Activated naive CD4-positive, alpha-beta T cell treated with anti-CD3 and anti-CD28 coated beads for 36 hours (primary cell): Measurements from ENCODE around the gene XYLT1. TPM values are rescaled to one million over a fixed set of nuclear protein-coding genes. Genes with fewer than 3 reads are reported as not detected.
A peak's percentile ranks its signal among the peaks of the same experiment; 100 is the strongest.

ENCODE experiments used
- CTCF ChIA-PET: fragments of 350-600 bp; sonication (Branson Sonifier 250); formaldehyde crosslinking; loops from one replicate; lab custom pipeline; 2021; ENCODE audit warnings: antibody characterized with exemption; lab: Charles Lee
- DNase-seq: peaks from one replicate; pipeline ENCODE4 v3.0.0-alpha.2; 2020
- H3K27ac Mint-ChIP-seq: one replicate; pipeline ENCODE4 v1.8.0; 2021; ENCODE audit warnings: mild to moderate bottlenecking, mixed read lengths
- H3K27me3 Mint-ChIP-seq: one replicate; pipeline ENCODE4 v1.8.0; 2021; ENCODE audit warnings: low read depth, mixed read lengths
- H3K36me3 Mint-ChIP-seq: one replicate; pipeline ENCODE4 v1.8.0; 2021; ENCODE audit warnings: low read depth, mixed read lengths
- H3K4me1 Mint-ChIP-seq: one replicate; pipeline ENCODE4 v1.8.0; 2021; ENCODE audit warnings: low read depth, mixed read lengths
- H3K4me3 Mint-ChIP-seq: one replicate; pipeline ENCODE4 v1.8.0; 2021; ENCODE audit warnings: mild to moderate bottlenecking, moderate library complexity, mixed read lengths
- H3K9me3 Mint-ChIP-seq: one replicate; pipeline ENCODE4 v1.8.0; 2021; ENCODE audit warnings: mixed read lengths
- intact Hi-C: fragments of 100-400 bp; cut with micrococcal nuclease; formaldehyde crosslinking; loops from one replicate; pipeline ENCODE4 v1.15.1; 2023
- total RNA-seq, 2 experiments: library from RNA; stranded (reverse); gene quantifications; one replicate each; pipeline ENCODE4 v1.2.3, GENCODE V29; 2021

The XYLT1 gene
- total RNA-seq, 2 experiments from 2014 or later: 3.3 to 4.5 TPM

DNA sequence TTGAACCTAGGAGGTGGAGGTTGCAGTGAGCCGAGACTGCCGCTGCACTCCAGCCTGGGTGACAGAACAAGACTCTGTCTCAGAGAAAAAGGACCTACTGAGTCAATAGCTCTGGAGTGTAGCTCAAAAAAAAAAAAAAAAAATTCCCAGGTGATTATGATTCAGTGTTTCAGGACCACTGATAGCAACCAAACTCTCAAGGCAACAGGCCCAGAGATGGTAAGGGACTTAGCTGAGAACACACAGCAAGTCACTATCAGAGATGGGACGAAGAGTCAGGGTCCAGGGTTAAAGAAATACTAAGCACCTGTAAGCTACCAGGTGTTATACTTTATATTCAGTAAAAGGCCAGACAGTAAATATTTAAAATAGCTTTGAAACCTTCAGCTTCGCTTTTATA, 335.3 kb downstream of the XYLT1 start:
- no peaks in the 10 kb centered on the region for H3K27me3 Mint-ChIP-seq
- intact Hi-C loops: no loop called here
- no peak for DNase-seq
- no peaks in the 10 kb centered on the region for H3K9me3 Mint-ChIP-seq
- H3K27ac Mint-ChIP-seq: no peak overlapping the region
- CTCF ChIA-PET: interaction anchor here (0.6 to 1.5 kb wide), 3 partner anchors 341 to 578 kb away, joined by 3 to 7 read pairs (median 3); no protein-coding TSS in a partner anchor
- H3K4me3 Mint-ChIP-seq: no peak overlapping the region
- peaks cover 6% of the 10 kb centered on the region for H3K4me1 Mint-ChIP-seq
- peaks cover 31% of the 10 kb centered on the region for H3K36me3 Mint-ChIP-seq

DNA sequence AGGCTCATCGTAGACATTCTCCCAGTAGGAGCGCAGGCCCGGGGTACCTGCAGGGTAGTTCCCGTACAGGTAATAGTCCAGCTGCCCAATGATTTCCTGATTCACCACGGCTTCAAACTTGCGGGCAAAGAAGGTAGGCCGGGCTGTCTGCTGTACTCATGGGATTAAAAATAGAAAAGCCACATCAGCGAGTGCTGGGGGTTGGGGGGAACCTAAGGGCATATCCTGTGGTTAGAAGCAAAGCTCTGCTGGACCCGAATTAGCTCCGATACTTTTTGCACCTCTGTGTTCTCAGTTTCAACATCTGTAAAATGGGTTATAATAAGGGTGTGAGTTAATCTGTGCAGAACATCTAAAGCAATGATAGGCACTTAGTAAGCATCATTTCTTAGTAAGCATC, 336.2 kb downstream of the XYLT1 start:
- CTCF ChIA-PET: interaction anchor here (1.5 kb wide), 1 partner anchor 445 kb away, joined by 3 read pairs; no protein-coding TSS in a partner anchor
- no peak overlapping the region for H3K27ac Mint-ChIP-seq
- H3K4me3 Mint-ChIP-seq: no peak overlapping the region
- peaks cover 31% of the 10 kb centered on the region for H3K36me3 Mint-ChIP-seq
- peaks cover 6% of the 10 kb centered on the region for H3K4me1 Mint-ChIP-seq
- DNase-seq: no peak
- no peaks in the 10 kb centered on the region for H3K9me3 Mint-ChIP-seq
- no peaks in the 10 kb centered on the region for H3K27me3 Mint-ChIP-seq
- intact Hi-C loops: no loop called here

- intact Hi-C loops: no loop called here
- Mint-ChIP-seq H3K36me3 (peaks cover 27% of the 10 kb centered on the region), H3K9me3 (no peaks in the 10 kb centered on the region)
These were observed 336.9 kb downstream of the XYLT1 start for GRCh38 chr16:17133851-17134250.

DNA sequence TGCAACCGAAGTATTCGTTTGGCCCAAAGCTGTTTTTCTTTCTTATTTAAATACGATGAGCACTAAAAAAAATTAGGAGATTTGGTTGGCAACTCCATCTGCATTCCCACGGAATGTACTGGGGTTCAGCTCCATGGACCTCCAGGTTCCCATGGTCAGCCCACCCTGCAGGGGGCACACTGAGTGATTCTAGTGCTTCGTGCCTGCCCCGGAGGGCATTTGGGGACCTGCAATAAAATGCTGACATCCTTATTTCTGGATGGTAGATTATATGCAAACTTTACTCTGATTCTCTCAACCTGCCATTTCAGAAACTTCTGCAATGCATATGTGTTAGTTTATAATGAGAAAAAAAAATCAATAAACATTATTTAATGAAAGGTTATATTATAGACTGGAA, 339.4 kb downstream of the XYLT1 start:
- no peaks in the 10 kb centered on the region for H3K27me3 Mint-ChIP-seq
- intact Hi-C loops: no loop called here
- peaks cover 37% of the 10 kb centered on the region for H3K36me3 Mint-ChIP-seq
- CTCF ChIA-PET: no interaction called here
- H3K9me3 Mint-ChIP-seq: no peaks in the 10 kb centered on the region
- H3K4me3 Mint-ChIP-seq: no peak overlapping the region
- H3K4me1 Mint-ChIP-seq: peaks cover 6% of the 10 kb centered on the region
- no peak overlapping the region for H3K27ac Mint-ChIP-seq
- DNase-seq: no peak

More at GRCh38 chr16:17133851-17134250, 336.9 kb downstream of the XYLT1 start:
- Mint-ChIP-seq H3K27ac (no peak overlapping the region), H3K4me1 (peaks cover 6% of the 10 kb centered on the region), H3K4me3 (no peak overlapping the region), H3K27me3 (no peaks in the 10 kb centered on the region)
- no peak for DNase-seq
- CTCF ChIA-PET: no interaction called here

DNA sequence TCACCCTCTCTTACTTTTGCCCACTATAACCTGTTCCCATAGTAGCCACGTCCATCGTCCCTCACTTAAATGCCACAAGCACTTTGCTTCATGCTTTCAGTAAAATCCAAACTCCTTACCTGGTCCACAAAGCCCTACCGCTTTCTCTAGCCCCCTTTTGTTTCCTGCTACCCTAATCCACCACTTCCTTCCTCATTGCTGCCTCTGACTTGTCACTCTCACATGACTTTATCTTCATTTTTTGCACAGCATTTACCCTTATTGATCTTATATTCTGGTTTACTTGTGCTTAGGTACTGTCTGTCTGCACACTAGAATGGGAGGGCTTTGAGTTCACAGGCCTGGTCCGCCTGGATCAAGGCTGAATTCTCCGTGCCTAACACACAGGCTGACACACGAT, 340.0 kb downstream of the XYLT1 start:
- DNase-seq: no peak
- no peaks in the 10 kb centered on the region for H3K9me3 Mint-ChIP-seq
- H3K4me3 Mint-ChIP-seq: no peak overlapping the region
- H3K36me3 Mint-ChIP-seq: peaks cover 37% of the 10 kb centered on the region
- intact Hi-C loops: no loop called here
- no peaks in the 10 kb centered on the region for H3K27me3 Mint-ChIP-seq
- no peak overlapping the region for H3K27ac Mint-ChIP-seq
- peaks cover 6% of the 10 kb centered on the region for H3K4me1 Mint-ChIP-seq
- CTCF ChIA-PET: no interaction called here

DNA sequence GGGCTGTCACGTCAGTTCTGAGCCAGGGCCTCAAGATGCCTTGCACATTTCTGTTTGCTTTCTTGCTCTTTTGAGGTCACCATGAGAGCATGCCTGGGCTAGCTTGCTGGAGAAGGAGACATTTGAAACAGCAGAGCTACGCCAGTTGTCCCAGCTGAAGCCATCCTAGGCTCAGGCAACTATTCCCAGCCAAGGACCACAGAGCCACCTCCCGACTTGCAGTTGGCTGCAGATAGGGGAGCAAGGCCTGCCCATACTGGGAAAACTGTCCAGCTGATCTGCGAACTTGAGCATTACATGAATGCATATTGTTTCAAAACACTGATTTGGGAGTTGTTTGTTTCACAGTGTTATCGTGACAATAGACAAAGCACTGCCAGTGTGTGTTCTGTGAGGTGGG, 340.8 kb downstream of the XYLT1 start:
- no peak for DNase-seq
- H3K4me1 Mint-ChIP-seq: peaks cover 6% of the 10 kb centered on the region
- peaks cover 43% of the 10 kb centered on the region for H3K36me3 Mint-ChIP-seq
- intact Hi-C loops: no loop called here
- H3K27me3 Mint-ChIP-seq: no peaks in the 10 kb centered on the region
- no peaks in the 10 kb centered on the region for H3K9me3 Mint-ChIP-seq
- H3K27ac Mint-ChIP-seq: no peak overlapping the region
- H3K4me3 Mint-ChIP-seq: no peak overlapping the region
- CTCF ChIA-PET: no interaction called here

DNA sequence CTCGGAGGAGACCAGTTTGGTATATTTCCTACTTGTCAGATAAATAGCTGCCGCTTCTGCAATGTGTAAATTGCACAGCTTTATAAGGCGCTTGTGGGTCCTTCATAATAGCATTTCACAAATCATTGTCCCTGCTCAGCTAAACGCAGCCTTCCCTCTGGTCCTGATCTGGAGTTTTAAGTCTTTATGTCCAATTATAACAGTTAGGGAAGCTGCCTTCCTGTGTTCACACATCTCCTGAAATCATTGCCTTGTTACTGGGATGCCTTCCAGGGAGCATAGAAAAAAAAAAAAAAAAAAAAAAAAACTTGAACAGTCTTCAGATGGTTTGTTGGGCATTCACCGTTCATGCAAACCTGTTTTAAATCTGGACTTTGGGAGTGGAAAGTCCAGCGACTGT, 342.0 kb downstream of the XYLT1 start:
- Mint-ChIP-seq H3K4me3 (no peak overlapping the region), H3K36me3 (peaks cover 41% of the 10 kb centered on the region), H3K9me3 (no peaks in the 10 kb centered on the region), H3K4me1 (peaks cover 6% of the 10 kb centered on the region), H3K27ac (no peak overlapping the region), H3K27me3 (no peaks in the 10 kb centered on the region)
- DNase-seq: no peak
- CTCF ChIA-PET: no interaction called here
- intact Hi-C loops: no loop called here

DNA sequence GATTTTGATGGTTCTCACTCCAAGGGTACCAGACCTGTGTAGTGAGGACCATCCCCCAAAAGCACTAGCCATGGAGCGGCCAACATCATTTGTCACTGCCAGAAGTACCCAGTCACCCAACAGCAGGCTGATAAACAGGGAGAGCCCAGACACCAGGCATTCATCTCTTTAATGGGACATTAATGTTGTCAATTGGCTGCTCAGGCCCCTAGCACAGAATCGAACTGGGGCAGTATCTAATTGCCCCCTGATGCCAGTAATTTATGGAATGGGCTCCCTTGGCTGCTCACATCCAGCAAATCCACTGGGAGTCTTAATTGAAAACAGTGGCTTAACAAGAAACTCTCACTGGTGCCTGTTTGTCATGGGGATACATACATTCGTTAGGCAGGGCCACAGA, 344.6 kb downstream of the XYLT1 start:
- CTCF ChIA-PET: no interaction called here
- peaks cover 6% of the 10 kb centered on the region for H3K4me1 Mint-ChIP-seq
- H3K9me3 Mint-ChIP-seq: no peaks in the 10 kb centered on the region
- no peak overlapping the region for H3K27ac Mint-ChIP-seq
- peaks cover 35% of the 10 kb centered on the region for H3K36me3 Mint-ChIP-seq
- H3K27me3 Mint-ChIP-seq: no peaks in the 10 kb centered on the region
- DNase-seq: no peak
- no peak overlapping the region for H3K4me3 Mint-ChIP-seq
- intact Hi-C loops: no loop called here

DNA sequence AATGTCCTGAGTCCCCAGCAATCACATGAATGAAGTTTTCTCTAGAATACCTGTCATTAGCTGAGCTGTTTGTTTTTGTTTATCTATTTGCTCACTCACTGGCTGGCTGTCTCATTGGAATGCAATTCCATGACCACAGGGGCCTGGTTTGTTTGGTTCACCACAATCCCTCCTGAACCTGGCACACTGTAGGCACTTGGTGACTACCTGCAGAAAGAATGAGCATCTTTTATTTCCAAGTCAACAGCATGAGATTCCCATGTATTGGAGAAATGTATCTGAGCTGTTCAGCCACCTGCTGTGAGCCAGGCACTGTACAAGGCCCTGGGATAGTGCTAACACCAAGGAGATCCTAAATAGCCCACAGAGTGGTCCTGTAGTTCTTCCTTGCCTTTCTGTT, 345.1 kb downstream of the XYLT1 start:
- H3K36me3 Mint-ChIP-seq: peaks cover 35% of the 10 kb centered on the region
- H3K9me3 Mint-ChIP-seq: no peaks in the 10 kb centered on the region
- DNase-seq: no peak
- H3K27me3 Mint-ChIP-seq: no peaks in the 10 kb centered on the region
- H3K4me1 Mint-ChIP-seq: peaks cover 1% of the 10 kb centered on the region
- intact Hi-C loops: no loop called here
- H3K27ac Mint-ChIP-seq: no peak overlapping the region
- no peak overlapping the region for H3K4me3 Mint-ChIP-seq
- CTCF ChIA-PET: no interaction called here

DNA sequence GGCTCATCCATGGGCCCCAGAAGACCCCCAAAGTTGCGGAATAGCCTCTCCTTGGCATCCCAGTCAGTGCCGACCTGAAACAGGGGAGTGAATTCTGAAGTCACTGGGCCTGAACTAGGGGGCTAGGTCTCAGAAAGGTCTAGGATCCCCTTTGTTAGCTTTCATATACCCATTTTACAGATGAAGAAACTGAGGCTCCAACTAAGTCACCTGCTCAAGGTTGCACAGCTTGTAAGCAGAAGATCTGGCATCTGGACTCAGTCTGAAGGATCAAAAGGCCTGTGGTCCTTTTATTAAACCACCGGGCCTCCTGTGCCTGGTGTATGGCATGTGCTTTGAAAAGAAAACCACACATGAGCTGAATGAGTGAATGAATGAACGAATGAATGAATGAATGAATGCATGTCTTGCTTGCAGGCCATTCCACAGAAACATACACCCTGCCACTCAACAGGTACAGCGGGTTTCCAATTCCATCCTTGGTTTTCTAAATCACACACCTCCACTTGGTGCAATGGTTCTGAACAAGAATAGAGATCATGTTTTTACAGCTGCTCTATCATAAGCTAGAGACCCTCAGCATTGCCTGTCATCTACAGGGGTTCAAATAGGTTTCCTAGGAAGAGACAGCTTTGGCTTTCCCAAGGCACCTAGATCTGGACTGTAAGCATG, 352.7 kb downstream of the XYLT1 start:
- Mint-ChIP-seq H3K27me3 (no peaks in the 10 kb centered on the region), H3K4me3 (no peak overlapping the region), H3K4me1 (no peaks in the 10 kb centered on the region), H3K36me3 (peaks cover 9% of the 10 kb centered on the region), H3K9me3 (no peaks in the 10 kb centered on the region), H3K27ac (no peak overlapping the region)
- intact Hi-C loops: no loop called here
- no peak for DNase-seq
- CTCF ChIA-PET: interaction anchor here (0.5 to 1.2 kb wide), 2 partner anchors 19 to 1854 kb away, joined by 3 read pairs; no protein-coding TSS in a partner anchor

GRCh38 chr16:17116595-17117322, 354.0 kb downstream of the XYLT1 start:
- DNase-seq: no peak
- no peaks in the 10 kb centered on the region for H3K27me3 Mint-ChIP-seq
- H3K36me3 Mint-ChIP-seq: peaks cover 9% of the 10 kb centered on the region
- H3K9me3 Mint-ChIP-seq: no peaks in the 10 kb centered on the region
- H3K27ac Mint-ChIP-seq: no peak overlapping the region
- CTCF ChIA-PET: no interaction called here
- no peaks in the 10 kb centered on the region for H3K4me1 Mint-ChIP-seq
- H3K4me3 Mint-ChIP-seq: no peak overlapping the region
- intact Hi-C loops: no loop called here

DNA sequence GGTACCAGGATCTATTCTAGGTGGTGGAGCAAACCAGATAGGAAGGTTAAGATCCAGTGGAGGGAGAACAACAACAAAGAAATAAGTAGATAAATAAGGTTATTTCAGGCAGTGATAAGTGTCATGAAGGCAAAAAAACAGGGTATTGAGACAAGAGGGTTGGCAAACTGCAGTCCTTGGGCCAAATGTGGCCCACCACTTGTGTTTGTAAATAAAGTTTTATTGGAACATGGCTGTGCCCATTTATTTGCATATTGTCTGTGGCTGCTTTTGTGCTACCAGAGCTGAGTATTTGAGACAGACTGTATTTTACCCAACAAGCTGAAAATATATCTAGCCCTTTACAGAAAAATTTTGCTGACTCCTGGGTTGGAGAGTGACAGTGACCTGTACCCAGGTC, 361.3 kb downstream of the XYLT1 start:
- intact Hi-C loops: no loop called here
- CTCF ChIA-PET: no interaction called here
- Mint-ChIP-seq H3K27me3 (no peaks in the 10 kb centered on the region), H3K27ac (peak overlapping the region; percentile 25), H3K36me3 (peaks cover 6% of the 10 kb centered on the region), H3K9me3 (no peaks in the 10 kb centered on the region), H3K4me1 (peaks cover 6% of the 10 kb centered on the region), H3K4me3 (no peak overlapping the region)
- no peak for DNase-seq

DNA sequence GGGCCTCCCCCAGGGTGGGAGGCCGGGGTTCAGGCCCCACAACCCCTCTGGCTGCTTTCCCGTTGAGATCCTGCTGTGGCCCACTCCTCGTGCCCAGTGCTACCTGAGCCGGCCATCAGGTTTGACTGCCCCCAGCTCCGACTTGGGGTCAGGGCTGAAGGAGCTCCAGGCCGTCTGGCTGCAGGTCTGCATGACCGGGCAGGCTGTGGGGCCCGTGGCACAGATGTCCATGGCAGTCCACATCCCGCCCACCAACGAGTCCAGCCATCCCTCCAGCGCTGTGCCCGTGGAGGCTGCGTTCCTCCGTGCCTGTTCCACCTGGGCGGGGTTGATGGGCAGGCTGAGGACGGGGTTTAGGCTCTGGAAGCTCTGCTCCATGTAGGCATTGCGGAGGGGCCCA, 362.2 kb downstream of the XYLT1 start:
- H3K4me3 Mint-ChIP-seq: no peak overlapping the region
- no peaks in the 10 kb centered on the region for H3K27me3 Mint-ChIP-seq
- peaks cover 6% of the 10 kb centered on the region for H3K36me3 Mint-ChIP-seq
- DNase-seq: no peak
- CTCF ChIA-PET: no interaction called here
- H3K27ac Mint-ChIP-seq: no peak overlapping the region
- H3K4me1 Mint-ChIP-seq: peaks cover 6% of the 10 kb centered on the region
- no peaks in the 10 kb centered on the region for H3K9me3 Mint-ChIP-seq
- intact Hi-C loops: no loop called here
